K562 (cell line): ENCODE measurements around the gene TANGO6. TPM values are rescaled to one million over a fixed set of nuclear protein-coding genes. Genes with fewer than 3 reads are reported as not detected.

Source experiments
- DEAF1 ChIP-seq: fragments of 450-650 bp; formaldehyde crosslinking; IDR thresholded peaks from 2 replicates; pipeline ENCODE4 v1.4.0; 2020; ENCODE audit warnings: mild to moderate bottlenecking, moderate library complexity
- MNT ChIP-seq, 2 experiments: fragments of 450-650 bp; conservative IDR thresholded peaks; 2 replicates each; pipeline ENCODE4 v1.6.1; 2017; ENCODE audit warnings: mild to moderate bottlenecking in 2 of 2, moderate library complexity in 2 of 2
- POLR2AphosphoS2 ChIP-seq: IDR thresholded peaks from 2 replicates; pipeline ENCODE4 v1.6.1; 2012; ENCODE audit warnings: low read length, improper control_type of control experiment
- RAD21 ChIP-seq, 2 experiments: fragments of 250-450 bp in 1 of 2; fragments of 450-650 bp in 1 of 2; sonication (Bioruptor Pico) in 1 of 2; formaldehyde crosslinking in 1 of 2; IDR thresholded peaks in 1 of 2; conservative IDR thresholded peaks in 1 of 2; 2 replicates each; pipeline versions ENCODE4 v1.4.0 to v1.8.0; 2020 to 2022; ENCODE audit warnings: mild to moderate bottlenecking in 2 of 2, moderate library complexity in 1 of 2
- REST ChIP-seq, 2 experiments: fragments of 450-650 bp; formaldehyde crosslinking in 1 of 2; IDR thresholded peaks; 2 replicates each; pipeline versions ENCODE4 v1.4.0 to v1.6.1; 2014 to 2020; ENCODE audit warnings: mild to moderate bottlenecking in 2 of 2, borderline replicate concordance in 1 of 2, low read depth in 1 of 2
- polyA plus RNA-seq, 8 experiments: library from polyadenylated mRNA; depleted of rRNA in 4 of 8; stranded (reverse) in 5 of 8; unstranded in 3 of 8; fragments of >200 nt; fragmentation: Nextera tagmentation in 2 of 8; fragmentation: Illumina TruSeq in 1 of 8; extraction: Ambion mirVana in 2 of 8; extraction: Trizol in 1 of 8; gene quantifications; 2 replicates each; pipeline versions ENCODE4 v1.2.1 to v1.2.3, GENCODE V29; 2011 to 2014; ENCODE audit warnings: inconsistent platforms in 1 of 8, missing spikeins in 1 of 8
- total RNA-seq, 7 experiments: library from RNA; depleted of rRNA in 6 of 7; stranded (reverse); fragments of >200 nt in 6 of 7; fragmentation: Illumina TruSeq in 2 of 7; extraction: Trizol in 2 of 7; gene quantifications; 2 replicates each; pipeline versions ENCODE4 v1.2.1 to v1.2.3, GENCODE V29; 2011 to 2021; ENCODE audit warnings: low replicate concordance in 1 of 7

The TANGO6 gene
- total and polyA plus RNA-seq, 9 of the 15 experiments (the other 6 are each of a cell fraction or from before 2014, with no cell fraction given), result 1.6 to 15.2 (median 9.6) TPM

GRCh38 chr16:68902003-68902968, 59.0 kb downstream of the TANGO6 start (continued):
- TF ChIP-seq DEAF1 (CRISPR knock-in tag), result peak; percentile 70
- TF ChIP-seq REST (IDR thresholded peaks at IDR 0.05; ENCODE audit: borderline replicate concordance), result peak; percentile 76; the same call in 1 of the 2 replicates
- no peak for TF ChIP-seq REST (CRISPR knock-in tag; IDR thresholded peaks at IDR 0.05; ENCODE audit: low read depth)
- TF ChIP-seq POLR2AphosphoS2, result no peak
- TF ChIP-seq RAD21 (CRISPR knock-in tag; conservative IDR thresholded peaks at IDR 0.05 in 1 of 2, IDR thresholded peaks at IDR 0.05 in 1 of 2), result peak; percentile 66 to 87
- TF ChIP-seq MNT (conservative IDR thresholded peaks at IDR 0.05), result no peak
